Stimulated activated CD8-positive, alpha-beta memory T cell treated with anti-CD3 and anti-CD28 coated beads, Interleukin-4, amount 100 ng/mL, for 24 hours (primary cell): ENCODE results near the gene CHCHD6.

Experiments
- DNase-seq: peaks from one replicate; pipeline ENCODE4 v3.0.0-alpha.2; 2020; ENCODE audit warnings: low read depth

CHCHD6 gene

GRCh38 chr3:126982126-126982470 lies 278.1 kb downstream of the CHCHD6 start:
- peak; percentile 36 for DNase-seq

- peak; percentile 75 for DNase-seq
Measured at GRCh38 chr3:126982471-126983175, 278.6 kb downstream of the CHCHD6 start, which contains the start of gene PLXNA1. Gene PLXNA1 (plus strand): TSS chr3:126983115. CDS start chr3:126988594, 5,479 bp downstream.

GRCh38 chr3:126983276-126983652 lies 279.2 kb downstream of the CHCHD6 start:
- no peak for DNase-seq

- DNase-seq, result no peak
Measured at GRCh38 chr3:126983653-126984390, 279.8 kb downstream of the CHCHD6 start.

- no peak for DNase-seq
Measured at GRCh38 chr3:126984391-126985131, 280.5 kb downstream of the CHCHD6 start.

GRCh38 chr3:126985132-126985985 lies 281.3 kb downstream of the CHCHD6 start:
- no peak for DNase-seq

GRCh38 chr3:126986001-126986400 lies 282.0 kb downstream of the CHCHD6 start:
- no peak for DNase-seq

GRCh38 chr3:126987129-126987528 lies 283.1 kb downstream of the CHCHD6 start:
- DNase-seq, result no peak

GRCh38 chr3:126987596-126987995 lies 283.6 kb downstream of the CHCHD6 start:
- no peak for DNase-seq

GRCh38 chr3:126988451-126989021 lies 284.5 kb downstream of the CHCHD6 start:
- no peak for DNase-seq

- DNase-seq, result no peak
Measured at GRCh38 chr3:126989316-126990023, 285.4 kb downstream of the CHCHD6 start.

GRCh38 chr3:126990024-126990700 lies 286.1 kb downstream of the CHCHD6 start:
- DNase-seq, result no peak

- DNase-seq, result no peak
Measured at GRCh38 chr3:126990890-126991289, 286.9 kb downstream of the CHCHD6 start.

GRCh38 chr3:126991366-126992200 lies 287.5 kb downstream of the CHCHD6 start:
- DNase-seq, result no peak

GRCh38 chr3:126992216-126992615 lies 288.2 kb downstream of the CHCHD6 start:
- DNase-seq, result no peak

GRCh38 chr3:126992776-126993175 lies 288.7 kb downstream of the CHCHD6 start:
- DNase-seq, result no peak

GRCh38 chr3:126993436-126993835 lies 289.4 kb downstream of the CHCHD6 start:
- DNase-seq, result no peak

GRCh38 chr3:126994661-126995245 lies 290.7 kb downstream of the CHCHD6 start:
- DNase-seq, result no peak

GRCh38 chr3:126995254-126995780 lies 291.3 kb downstream of the CHCHD6 start:
- no peak for DNase-seq
